Transverse colon (tissue), 4 donors: Measurements from ENCODE around the gene IQCK.

Experiments used
- CTCF ChIP-seq, 5 experiments: fragments of 200-600 bp in 3 of 5; fragments of 450-650 bp in 2 of 5; sonication (generic) in 3 of 5; IDR thresholded peaks; 1 replicate in 2 of 5; 2 replicates in 3 of 5; pipeline ENCODE4 v1.5.1; 2016 to 2017; ENCODE audit warnings: antibody characterized with exemption in 5 of 5, inconsistent platforms in 3 of 5, mild to moderate bottlenecking in 2 of 5, moderate library complexity in 1 of 5
- POLR2A ChIP-seq: fragments of 450-650 bp; IDR thresholded peaks from one replicate; pipeline ENCODE4 v1.6.1; 2016; ENCODE audit warnings: antibody characterized with exemption, mild to moderate bottlenecking, moderate library complexity
- POLR2AphosphoS5 ChIP-seq, 3 donors: sonication (generic); formaldehyde crosslinking; IDR thresholded peaks; one replicate each; pipeline ENCODE4 v1.6.1; 2016; ENCODE audit warnings: antibody characterized with exemption in 3 of 3

GRCh38 chr16:19882186-19882585 lies 164.1 kb downstream of the IQCK start:
- TF ChIP-seq CTCF (IDR thresholded peaks at IDR 0.05): no peak
- TF ChIP-seq POLR2A: no peak
- no peak for TF ChIP-seq POLR2AphosphoS5 (IDR thresholded peaks at IDR 0.05)
